GM12875 (cell line): Measurements from ENCODE around the gene SEMA4C.
"Not testable (repeated sequence)": the region's sequence is repeated elsewhere in the genome, so short reads cannot be mapped to it uniquely, and the experiment has no call there.

Experiments
- H3K4me3 ChIP-seq: one replicate; pipeline ENCODE4 v1.5.1; 2011; ENCODE audit warnings: low read depth, low read length, control low read depth
- CTCF ChIP-seq: IDR thresholded peaks from 2 replicates; pipeline ENCODE4 v1.5.1; 2011; ENCODE audit warnings: low read depth, mild to moderate bottlenecking, control low read depth, inconsistent platforms, low read length, moderate library complexity, borderline replicate concordance; ENCODE audit not compliant: insufficient read depth

The SEMA4C gene

GRCh38 chr2:96864343-96865091 is 5.4 kb downstream of the SEMA4C start:
- TF ChIP-seq CTCF: no peak
- no peak overlapping the region for H3K4me3 ChIP-seq

GRCh38 chr2:96863575-96864342 is 6.1 kb downstream of the SEMA4C start:
- no peak for TF ChIP-seq CTCF
- no peak overlapping the region for H3K4me3 ChIP-seq

GRCh38 chr2:96863056-96863455 is 6.8 kb downstream of the SEMA4C start:
- not testable (repeated sequence) for H3K4me3 ChIP-seq

GRCh38 chr2:96861074-96861473 is 8.8 kb downstream of the SEMA4C start:
- no peak for TF ChIP-seq CTCF

GRCh38 chr2:96860065-96861029 is 9.5 kb downstream of the SEMA4C start:
- H3K4me3 ChIP-seq: no peak overlapping the region
- no peak for TF ChIP-seq CTCF

More at GRCh38 chr2:96861074-96861473, 8.8 kb downstream of the SEMA4C start:
- no peak overlapping the region for H3K4me3 ChIP-seq

GRCh38 chr2:96859681-96860064 is 10.2 kb downstream of the SEMA4C start:
- TF ChIP-seq CTCF: no peak
- no peak overlapping the region for H3K4me3 ChIP-seq

- TF ChIP-seq CTCF: no peak
- H3K4me3 ChIP-seq: no peak overlapping the region
These were observed 10.7 kb downstream of the SEMA4C start for GRCh38 chr2:96859099-96859649.
